GM19438 (cell line): ENCODE results near the gene TNFRSF18.
"Not testable (repeated sequence)": the region's sequence is repeated elsewhere in the genome, so short reads cannot be mapped to it uniquely, and the experiment has no call there.

Experiments used
- ATAC-seq: cut with Tn5 transposase; IDR thresholded peaks from one replicate; pipeline ENCODE4 v1.9.1; 2021; ENCODE audit warnings: low read depth; ENCODE audit not compliant: unreplicated experiment

TNFRSF18 gene

GRCh38 chr1:1199141-1199960, 7.0 kb downstream of the TNFRSF18 start:
- no peak for ATAC-seq

DNA sequence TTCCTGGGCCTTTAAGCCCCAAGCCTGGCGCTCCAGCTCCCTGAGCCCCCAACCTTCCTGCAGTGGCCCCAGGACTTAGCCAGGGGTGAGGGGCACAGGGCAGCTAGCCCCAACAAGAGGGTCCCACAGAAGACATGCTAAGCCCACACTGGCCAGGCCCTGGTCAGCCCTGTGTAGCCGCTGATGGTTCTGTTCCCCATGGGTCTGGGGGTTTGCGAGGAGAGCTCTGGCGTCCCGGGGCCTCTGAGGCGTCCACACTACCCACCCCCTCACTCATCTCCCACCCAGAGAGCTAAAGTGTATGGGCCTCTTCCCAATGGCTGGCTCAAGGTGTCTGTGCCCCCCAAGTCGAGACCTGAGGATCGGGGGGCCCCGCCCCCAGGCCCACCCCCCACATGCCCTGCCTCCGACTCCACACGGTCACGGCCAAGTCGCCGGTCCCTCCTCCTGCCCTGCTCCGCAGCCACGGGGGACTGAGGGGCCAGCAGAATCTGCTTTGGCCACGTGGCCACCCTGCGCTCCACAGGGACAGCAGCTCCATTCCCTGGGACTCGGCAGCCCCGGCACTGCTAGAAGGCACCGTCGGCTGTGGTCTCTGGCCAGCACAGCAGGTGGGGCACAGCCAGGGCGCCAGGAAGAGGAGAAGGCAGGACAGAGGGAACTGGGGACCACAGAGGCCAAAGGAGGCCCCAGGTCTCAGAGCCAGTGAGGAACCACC, 7.8 kb downstream of the TNFRSF18 start:
- ATAC-seq, result no peak

DNA sequence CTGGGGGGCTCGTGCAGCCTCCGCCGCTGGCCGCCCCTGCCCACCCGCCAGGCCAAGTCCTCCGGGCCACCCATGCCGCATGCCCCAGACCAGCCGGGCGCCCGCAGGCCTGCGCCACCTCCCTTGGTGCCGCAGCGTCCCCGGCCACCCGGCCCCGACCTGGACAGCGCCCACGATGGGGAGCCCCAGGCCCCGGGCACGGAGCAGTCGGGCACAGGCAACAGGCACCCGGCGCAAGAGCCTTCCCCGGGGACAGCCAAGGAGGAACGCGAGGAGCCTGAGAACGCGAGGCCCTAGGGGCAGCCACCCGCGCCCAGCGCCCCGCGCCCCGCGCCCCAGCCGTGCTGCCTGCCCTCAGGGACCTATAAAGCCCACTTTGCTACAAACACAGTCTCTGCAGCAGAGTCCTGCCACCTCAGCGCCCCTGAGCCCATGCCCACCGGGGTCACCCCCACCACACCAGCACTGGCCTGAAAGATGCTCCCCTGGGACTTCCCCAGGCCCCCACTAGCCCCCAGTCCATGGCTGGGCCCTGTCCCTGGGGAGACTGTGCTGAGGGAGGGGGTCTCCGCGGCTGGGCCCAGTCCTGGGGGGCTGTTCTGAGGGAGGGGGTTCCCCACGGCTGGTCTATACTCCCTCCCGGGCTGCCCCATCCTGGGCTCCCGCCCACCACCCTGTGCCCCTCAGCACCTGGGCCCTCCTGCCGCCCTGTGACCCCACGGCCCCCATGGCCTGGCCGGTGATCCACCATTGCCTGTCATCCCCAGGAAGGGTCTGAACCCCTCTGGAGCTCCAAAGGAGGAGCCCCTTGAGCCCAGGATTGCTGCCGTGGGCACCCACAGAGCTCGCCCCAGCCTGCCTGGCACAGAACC, 8.6 kb downstream of the TNFRSF18 start:
- no peak for ATAC-seq

- no peak for ATAC-seq
Observed at GRCh38 chr1:1197188-1197500, 9.2 kb downstream of the TNFRSF18 start.

DNA sequence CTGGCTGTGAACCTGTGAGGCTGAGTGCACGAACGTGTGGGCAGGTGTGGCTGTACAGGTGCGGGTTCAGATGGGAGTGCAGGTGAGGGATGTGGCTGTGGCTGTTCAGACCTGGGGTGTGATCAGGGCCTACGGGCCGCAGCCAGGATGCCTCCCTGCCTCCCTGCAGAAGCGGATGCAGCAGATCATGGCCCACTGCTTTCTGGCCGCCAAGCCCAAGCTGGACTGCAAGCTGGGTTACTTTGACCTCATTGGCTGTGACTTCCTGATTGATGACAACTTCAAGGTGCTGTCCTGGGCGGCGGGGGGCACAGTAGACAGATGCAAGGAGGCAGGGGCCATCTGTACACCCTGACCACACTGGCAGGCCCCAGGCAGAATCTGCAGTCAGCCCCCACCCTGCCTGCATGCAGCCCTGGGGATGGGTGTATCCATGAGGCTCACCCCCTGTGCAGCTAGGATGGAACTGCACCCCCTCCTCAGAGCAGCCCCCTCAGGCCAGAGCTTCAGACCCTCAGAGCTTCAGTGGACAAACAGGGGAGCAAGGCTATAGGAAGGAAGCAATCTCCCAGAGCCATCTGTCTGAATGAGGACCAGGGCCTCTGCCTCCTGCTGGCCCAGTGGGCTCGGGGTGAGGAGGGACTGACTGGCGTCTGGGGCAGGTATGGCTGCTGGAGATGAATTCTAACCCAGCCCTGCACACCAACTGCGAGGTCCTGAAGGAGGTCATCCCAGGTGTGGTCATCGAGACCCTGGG, 9.8 kb downstream of the TNFRSF18 start:
- ATAC-seq, result no peak

DNA sequence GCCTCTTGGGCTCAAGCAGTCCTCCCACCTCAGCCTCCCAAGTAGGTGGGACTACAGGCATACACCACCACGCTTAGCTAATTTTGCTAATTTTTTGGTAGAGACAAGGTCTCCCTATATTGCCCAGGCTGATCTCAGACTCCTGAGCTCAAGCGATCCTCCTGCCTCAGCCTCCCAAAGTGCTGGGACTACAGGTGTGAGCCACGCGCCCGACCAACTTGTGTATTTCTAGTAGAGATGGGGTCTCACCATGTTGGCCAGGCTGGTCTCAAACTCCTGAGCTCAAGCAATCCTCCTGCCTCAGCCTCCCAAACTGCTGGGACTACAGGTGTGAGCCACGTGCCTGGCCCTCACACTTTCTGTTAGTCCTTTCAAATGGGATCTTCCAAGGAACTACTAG, 10.7 kb downstream of the TNFRSF18 start:
- ATAC-seq, result not testable (repeated sequence)

DNA sequence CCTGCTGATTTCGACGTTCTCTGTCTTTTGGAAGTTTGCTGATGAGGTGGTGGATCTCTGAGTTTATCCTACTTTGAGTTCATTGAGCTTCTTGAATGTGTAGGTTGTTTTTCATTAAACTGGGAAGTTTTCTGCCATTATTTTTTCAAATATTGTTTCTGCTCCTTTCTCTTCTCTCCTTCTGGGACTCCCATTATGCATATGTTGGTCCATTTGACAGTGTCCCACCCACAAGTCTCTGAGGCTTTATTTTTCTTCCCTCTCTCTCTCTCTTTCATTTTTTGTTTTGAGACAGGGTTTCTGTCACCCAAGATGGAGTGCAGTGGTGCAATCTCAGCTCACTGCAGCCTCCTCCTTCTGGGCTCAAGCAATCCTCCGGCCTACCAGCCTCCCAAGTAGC, 11.7 kb downstream of the TNFRSF18 start:
- ATAC-seq, result no peak

- ATAC-seq, result no peak
Observed at GRCh38 chr1:1191734-1192133, 14.7 kb downstream of the TNFRSF18 start.

- ATAC-seq, result no peak
Observed at GRCh38 chr1:1189111-1189510, 17.3 kb downstream of the TNFRSF18 start.

- no peak for ATAC-seq
Observed at GRCh38 chr1:1187938-1188337, 18.5 kb downstream of the TNFRSF18 start.

DNA sequence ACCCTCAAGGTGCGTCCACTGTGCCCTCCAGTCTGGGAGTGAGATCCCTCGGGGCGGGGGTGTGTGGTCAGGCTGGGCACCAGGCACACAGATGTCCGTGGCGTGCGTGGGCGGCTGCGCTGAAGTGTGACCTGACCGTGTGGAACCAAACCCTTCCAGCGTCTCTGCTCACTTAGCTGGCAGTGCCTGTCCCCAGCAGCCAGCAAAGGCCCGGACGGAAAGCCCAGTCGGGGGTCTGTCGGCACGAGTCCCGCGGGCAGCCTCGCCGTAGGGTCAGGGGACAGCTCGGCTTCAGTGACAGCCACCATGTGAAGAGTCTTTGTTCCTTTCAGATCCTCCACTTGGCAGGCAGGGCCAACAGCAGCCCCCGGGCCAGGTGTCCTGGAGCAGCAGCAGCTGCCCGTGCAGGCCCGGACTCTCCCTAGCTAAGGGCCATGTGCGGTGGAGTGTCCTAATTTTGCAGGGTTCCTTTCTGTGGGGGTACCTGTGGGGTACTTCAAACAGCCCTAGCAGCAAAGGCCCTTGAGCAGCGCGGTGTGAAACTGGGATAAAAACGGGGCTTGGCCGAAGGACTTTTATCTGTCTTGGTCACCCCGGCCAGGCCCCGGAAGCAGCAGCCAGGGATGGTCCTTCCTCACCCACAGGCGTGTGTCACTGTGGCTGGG, 21.2 kb downstream of the TNFRSF18 start:
- ATAC-seq, result no peak

DNA sequence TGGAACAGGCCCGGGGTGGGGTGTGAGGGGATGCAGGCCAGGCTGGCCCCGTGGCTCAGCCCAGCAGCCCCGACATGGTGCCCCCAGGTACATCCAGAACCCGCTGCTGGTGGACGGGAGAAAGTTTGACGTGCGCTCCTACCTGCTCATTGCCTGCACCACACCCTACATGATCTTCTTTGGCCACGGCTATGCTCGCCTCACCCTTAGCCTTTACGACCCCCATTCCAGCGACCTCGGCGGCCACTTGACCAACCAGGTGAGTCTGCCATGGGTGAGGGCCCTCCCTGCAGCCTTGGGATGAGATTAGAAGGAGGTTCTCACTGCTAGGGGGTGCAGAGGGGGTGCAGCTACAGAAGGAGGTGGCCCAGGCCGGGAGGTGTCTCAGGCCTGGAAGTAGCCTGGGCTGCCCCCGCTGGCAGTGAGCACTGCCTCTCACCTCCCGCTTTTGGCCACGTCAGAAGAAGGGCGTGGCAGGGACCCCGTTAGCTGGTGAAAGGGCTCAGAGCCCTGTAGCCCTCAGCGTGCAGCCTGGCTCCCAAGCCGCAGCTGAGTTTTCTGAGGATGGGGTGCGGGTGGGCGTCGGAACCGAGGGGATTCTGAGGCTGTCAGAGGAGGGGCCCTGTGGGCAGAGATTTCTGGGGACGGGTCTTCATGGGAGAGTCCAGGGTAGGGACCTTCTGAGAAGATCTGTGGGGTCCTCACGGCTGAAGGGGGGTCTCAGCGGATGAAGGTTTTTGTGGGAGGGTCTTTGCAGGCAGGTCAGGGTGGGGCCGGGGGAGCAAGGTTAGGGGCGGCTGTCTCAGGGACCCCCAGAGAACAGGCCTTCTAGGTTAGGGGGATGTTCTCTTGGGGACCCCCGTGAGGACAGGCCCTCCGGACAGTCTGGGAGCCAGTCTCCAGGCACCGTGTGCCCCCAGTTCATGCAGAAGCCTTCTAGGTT, 22.3 kb downstream of the TNFRSF18 start:
- ATAC-seq, result no peak

DNA sequence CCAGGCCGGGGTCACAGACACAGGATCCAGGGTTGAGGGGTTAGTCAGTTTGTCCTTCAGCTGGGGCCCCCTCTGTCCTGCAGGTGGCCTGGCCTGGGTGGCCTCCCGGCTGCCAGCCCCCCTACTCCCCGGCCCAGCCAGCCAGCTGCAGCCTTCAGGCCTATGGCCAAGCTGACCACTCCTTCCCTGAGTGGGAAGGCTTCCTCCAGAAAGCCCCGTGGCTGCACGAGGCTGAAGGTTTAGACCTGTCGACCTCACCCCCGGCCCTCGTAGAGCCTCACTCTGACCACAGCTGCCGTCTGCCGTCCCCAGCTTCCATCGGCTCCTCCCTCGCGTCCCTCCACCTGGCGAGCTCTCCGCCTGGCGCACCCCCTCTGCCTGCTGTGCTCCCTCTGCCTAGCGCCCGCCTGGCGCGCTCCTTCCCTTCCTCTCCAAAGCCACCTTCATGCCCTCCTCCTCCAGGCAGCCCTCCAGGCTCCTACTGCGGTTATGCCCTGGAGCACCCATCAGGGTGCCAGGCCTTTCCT, 23.1 kb downstream of the TNFRSF18 start:
- no peak for ATAC-seq

DNA sequence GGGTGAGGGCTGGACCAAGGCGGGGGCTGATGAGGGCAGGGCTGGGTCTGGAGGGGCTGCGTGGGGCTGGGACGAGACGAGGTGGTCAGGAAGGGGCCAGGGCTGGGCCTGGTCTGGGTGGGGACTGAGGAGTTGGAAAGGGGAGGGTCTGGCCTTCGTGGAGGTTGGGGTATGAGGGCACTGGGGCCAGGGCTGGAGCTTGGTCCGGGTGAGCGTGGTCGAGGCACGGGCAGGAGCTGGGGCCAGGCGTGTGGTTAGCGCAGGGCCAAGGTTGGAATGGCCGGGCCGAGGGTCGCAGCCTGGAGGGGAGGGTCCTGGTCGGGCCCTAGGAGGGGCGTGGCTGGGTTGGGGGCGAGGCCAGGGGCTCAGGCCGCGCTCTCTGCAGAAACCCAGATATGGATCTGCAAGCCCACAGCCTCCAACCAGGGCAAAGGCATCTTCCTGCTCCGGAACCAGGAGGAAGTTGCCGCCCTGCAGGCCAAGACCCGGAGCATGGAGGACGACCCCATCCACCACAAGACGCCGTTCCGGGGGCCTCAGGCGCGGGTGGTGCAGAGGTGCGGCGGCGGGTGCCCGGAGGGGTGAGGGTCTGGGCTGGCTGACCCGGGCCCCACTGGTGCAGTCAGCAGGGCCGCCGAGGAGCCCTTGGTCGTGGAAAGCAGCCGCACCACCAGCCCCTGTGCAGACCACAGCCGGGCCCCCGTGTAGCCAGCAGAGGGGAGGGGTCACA, 23.7 kb downstream of the TNFRSF18 start:
- no peak for ATAC-seq

- ATAC-seq, result no peak
Observed at GRCh38 chr1:1181938-1182410, 24.4 kb downstream of the TNFRSF18 start.

- no peak for ATAC-seq
Observed at GRCh38 chr1:1181129-1181937, 25.1 kb downstream of the TNFRSF18 start.
